Measurements from ENCODE around the gene CFAP61.

DNA sequence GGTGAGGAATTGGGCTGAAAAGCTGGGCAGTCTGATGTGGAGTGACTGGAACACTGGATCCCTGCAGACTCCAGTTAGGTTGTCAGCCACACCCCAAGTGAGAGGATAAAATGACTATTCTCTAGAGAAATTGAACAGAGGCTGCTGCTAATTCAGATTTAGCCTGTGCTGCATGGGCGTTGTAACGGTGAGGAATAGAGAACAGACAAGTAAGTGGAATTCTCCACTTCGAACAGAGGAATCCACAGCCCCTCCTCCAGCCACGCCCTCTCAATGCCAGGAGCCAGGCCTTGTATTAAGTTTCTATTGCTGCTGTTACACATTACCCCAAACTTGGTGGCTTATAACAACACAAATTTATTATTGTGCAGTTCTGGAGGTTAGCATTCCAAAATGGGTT is 109.3 kb downstream of the CFAP61 start:
- no peak for TF ChIP-seq POLR2A (IDR thresholded peaks at IDR 0.05)
- TF ChIP-seq, protein P1, sequence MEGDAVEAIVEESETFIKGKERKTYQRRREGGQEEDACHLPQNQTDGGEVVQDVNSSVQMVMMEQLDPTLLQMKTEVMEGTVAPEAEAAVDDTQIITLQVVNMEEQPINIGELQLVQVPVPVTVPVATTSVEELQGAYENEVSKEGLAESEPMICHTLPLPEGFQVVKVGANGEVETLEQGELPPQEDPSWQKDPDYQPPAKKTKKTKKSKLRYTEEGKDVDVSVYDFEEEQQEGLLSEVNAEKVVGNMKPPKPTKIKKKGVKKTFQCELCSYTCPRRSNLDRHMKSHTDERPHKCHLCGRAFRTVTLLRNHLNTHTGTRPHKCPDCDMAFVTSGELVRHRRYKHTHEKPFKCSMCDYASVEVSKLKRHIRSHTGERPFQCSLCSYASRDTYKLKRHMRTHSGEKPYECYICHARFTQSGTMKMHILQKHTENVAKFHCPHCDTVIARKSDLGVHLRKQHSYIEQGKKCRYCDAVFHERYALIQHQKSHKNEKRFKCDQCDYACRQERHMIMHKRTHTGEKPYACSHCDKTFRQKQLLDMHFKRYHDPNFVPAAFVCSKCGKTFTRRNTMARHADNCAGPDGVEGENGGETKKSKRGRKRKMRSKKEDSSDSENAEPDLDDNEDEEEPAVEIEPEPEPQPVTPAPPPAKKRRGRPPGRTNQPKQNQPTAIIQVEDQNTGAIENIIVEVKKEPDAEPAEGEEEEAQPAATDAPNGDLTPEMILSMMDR (IDR thresholded peaks at IDR 0.05 in 4 of 5, conservative IDR thresholded peaks at IDR 0.05 in 1 of 5) = no peak
